HL-60 (cell line): ENCODE data around the gene EEIG2.

Experiments used
- DNase-seq, 2 experiments: peaks; one replicate each; pipeline ENCODE4 v3.0.0-alpha.2; 2010 to 2020; ENCODE audit warnings: low read depth in 1 of 2, low spot score in 1 of 2
- H3K27ac ChIP-seq: fragments of 250-450 bp; sonication (Bioruptor Pico); replicated peaks from 2 replicates; pipeline ENCODE4 v1.5.1; 2020; ENCODE audit warnings: mild to moderate bottlenecking, moderate library complexity
- H3K27me3 ChIP-seq: fragments of 250-450 bp; sonication (Bioruptor Pico); 2 replicates; pipeline ENCODE4 v1.5.1; 2021; ENCODE audit warnings: mild to moderate bottlenecking, moderate library complexity; ENCODE audit not compliant: insufficient read depth, poor library complexity, severe bottlenecking
- H3K4me3 ChIP-seq: replicated peaks from 2 replicates; pipeline ENCODE4 v1.5.1; 2011; ENCODE audit warnings: mild to moderate bottlenecking, control low read depth, low read length; ENCODE audit not compliant: insufficient read depth
- GABPA ChIP-seq: IDR thresholded peaks from 2 replicates; pipeline ENCODE4 v1.6.1; 2012; ENCODE audit warnings: low read depth
- POLR2AphosphoS5 ChIP-seq: IDR thresholded peaks from 2 replicates; pipeline ENCODE4 v1.6.1; 2012; ENCODE audit warnings: low read depth
- SPI1 ChIP-seq: IDR thresholded peaks from 2 replicates; pipeline ENCODE4 v1.6.1; 2012; ENCODE audit warnings: low read depth, mild to moderate bottlenecking, borderline replicate concordance
- TF ChIP-seq, protein P1 (sequence below): IDR thresholded peaks from 2 replicates; pipeline ENCODE4 v1.6.1; 2012; ENCODE audit warnings: low read depth; ENCODE audit not compliant: insufficient replicate concordance
- TF ChIP-seq, protein P2 (sequence below): IDR thresholded peaks from one replicate; pipeline ENCODE4 v1.5.1; 2011; ENCODE audit warnings: low read length, control low read depth, inconsistent platforms; ENCODE audit not compliant: insufficient read depth

Gene EEIG2

DNA sequence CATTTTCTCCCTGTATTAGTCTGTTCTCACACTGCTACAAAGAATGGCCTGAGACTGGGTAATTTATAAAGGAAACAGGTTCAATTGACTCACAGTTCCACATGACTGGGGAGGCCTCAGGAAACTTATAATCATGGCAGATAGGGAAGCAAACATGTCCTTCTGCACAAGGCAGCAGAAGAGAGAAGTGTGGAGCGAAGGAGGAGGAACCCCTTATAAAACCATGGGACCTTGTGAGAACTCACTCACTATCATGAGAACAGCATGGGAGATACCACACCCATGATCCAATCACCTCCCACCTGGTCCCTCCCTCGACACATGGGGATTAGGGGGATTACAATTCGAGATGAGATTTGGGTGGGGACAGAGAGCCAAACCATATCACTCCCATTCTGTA, 35.2 kb upstream of the EEIG2 start:
- Histone ChIP-seq H3K27me3 (no peaks in the 10 kb centered on the region), H3K27ac (no peak overlapping the region), H3K4me3 (no peak overlapping the region)
- DNase-seq: no peak
- TF ChIP-seq POLR2AphosphoS5 (no peak), SPI1 (no peak), GABPA (no peak)
- TF ChIP-seq, protein P1, sequence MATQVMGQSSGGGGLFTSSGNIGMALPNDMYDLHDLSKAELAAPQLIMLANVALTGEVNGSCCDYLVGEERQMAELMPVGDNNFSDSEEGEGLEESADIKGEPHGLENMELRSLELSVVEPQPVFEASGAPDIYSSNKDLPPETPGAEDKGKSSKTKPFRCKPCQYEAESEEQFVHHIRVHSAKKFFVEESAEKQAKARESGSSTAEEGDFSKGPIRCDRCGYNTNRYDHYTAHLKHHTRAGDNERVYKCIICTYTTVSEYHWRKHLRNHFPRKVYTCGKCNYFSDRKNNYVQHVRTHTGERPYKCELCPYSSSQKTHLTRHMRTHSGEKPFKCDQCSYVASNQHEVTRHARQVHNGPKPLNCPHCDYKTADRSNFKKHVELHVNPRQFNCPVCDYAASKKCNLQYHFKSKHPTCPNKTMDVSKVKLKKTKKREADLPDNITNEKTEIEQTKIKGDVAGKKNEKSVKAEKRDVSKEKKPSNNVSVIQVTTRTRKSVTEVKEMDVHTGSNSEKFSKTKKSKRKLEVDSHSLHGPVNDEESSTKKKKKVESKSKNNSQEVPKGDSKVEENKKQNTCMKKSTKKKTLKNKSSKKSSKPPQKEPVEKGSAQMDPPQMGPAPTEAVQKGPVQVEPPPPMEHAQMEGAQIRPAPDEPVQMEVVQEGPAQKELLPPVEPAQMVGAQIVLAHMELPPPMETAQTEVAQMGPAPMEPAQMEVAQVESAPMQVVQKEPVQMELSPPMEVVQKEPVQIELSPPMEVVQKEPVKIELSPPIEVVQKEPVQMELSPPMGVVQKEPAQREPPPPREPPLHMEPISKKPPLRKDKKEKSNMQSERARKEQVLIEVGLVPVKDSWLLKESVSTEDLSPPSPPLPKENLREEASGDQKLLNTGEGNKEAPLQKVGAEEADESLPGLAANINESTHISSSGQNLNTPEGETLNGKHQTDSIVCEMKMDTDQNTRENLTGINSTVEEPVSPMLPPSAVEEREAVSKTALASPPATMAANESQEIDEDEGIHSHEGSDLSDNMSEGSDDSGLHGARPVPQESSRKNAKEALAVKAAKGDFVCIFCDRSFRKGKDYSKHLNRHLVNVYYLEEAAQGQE: no peak
- TF ChIP-seq, protein P2, sequence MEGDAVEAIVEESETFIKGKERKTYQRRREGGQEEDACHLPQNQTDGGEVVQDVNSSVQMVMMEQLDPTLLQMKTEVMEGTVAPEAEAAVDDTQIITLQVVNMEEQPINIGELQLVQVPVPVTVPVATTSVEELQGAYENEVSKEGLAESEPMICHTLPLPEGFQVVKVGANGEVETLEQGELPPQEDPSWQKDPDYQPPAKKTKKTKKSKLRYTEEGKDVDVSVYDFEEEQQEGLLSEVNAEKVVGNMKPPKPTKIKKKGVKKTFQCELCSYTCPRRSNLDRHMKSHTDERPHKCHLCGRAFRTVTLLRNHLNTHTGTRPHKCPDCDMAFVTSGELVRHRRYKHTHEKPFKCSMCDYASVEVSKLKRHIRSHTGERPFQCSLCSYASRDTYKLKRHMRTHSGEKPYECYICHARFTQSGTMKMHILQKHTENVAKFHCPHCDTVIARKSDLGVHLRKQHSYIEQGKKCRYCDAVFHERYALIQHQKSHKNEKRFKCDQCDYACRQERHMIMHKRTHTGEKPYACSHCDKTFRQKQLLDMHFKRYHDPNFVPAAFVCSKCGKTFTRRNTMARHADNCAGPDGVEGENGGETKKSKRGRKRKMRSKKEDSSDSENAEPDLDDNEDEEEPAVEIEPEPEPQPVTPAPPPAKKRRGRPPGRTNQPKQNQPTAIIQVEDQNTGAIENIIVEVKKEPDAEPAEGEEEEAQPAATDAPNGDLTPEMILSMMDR: no peak

DNA sequence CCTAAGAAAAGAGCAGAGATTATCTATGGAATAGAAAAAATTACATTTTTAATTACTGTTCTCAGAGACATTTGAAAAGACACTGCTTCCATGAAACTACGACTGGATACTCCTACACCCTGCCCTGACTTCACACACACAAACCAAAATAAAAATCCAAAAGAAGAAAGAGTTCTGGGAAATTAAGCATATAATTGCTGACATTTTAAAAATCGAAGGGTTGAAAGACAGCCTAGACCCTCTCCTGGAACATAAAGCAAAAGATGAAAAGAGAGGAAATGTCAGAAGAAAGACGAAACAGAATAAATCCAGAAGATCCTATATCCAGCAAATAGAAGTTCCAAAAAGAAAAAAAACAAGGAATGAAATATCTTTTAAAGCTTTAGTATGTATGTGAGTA, 32.8 kb upstream of the EEIG2 start:
- DNase-seq: no peak
- Histone ChIP-seq H3K4me3 (no peak overlapping the region), H3K27ac (no peak overlapping the region), H3K27me3 (no peaks in the 10 kb centered on the region)
- no peak for TF ChIP-seq SPI1

DNA sequence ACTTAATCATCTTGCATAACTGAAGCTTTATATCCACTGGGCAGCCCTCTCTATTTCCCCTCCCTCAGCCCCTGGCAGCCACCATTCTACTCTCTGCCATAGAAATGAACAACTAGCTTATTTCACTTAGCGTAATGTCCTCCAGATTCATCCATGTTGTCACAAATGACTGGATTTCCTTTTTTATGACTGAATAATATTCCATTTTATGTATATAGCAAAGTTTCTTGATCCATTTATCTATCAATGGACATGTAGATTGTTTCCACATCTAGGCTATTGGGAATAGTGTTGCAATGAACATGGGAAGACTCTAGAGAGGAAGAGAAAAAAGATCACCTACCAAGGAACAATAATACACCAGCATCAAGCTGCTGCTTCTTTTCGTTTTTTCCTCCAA, 32.1 kb upstream of the EEIG2 start:
- Histone ChIP-seq H3K27ac (no peak overlapping the region), H3K27me3 (no peaks in the 10 kb centered on the region), H3K4me3 (no peak overlapping the region)
- TF ChIP-seq, protein P1: no peak
- TF ChIP-seq, protein P2: no peak
- no peak for TF ChIP-seq GABPA
- no peak for TF ChIP-seq POLR2AphosphoS5
- TF ChIP-seq SPI1: no peak
- DNase-seq: no peak

DNA sequence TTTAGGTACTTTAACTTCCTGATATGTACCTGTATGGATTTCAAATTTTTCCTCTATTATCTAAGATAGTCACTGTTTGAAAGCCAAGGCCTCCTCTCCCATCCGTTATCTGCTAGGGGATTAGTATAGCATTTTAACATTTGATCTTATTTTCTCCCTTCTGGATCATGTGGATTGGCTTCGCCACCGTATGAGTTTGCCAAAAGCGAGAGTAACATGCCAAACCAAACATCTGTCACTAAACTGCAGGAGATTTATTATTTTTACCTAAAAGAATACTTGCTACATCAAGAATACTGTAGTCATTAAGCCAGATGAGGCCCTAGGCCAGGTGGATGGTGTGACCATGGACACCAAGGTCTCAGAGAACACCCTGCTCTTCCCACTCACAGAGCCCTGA, 28.5 kb upstream of the EEIG2 start:
- Histone ChIP-seq H3K27ac (no peak overlapping the region), H3K4me3 (no peak overlapping the region), H3K27me3 (no peaks in the 10 kb centered on the region)
- no peak for DNase-seq
- no peak for TF ChIP-seq GABPA
- TF ChIP-seq, protein P2: no peak
- TF ChIP-seq, protein P1: no peak
- TF ChIP-seq POLR2AphosphoS5: no peak
- TF ChIP-seq SPI1: no peak
